ENCODE data around the gene GGTA1.

The GGTA1 gene

DNA sequence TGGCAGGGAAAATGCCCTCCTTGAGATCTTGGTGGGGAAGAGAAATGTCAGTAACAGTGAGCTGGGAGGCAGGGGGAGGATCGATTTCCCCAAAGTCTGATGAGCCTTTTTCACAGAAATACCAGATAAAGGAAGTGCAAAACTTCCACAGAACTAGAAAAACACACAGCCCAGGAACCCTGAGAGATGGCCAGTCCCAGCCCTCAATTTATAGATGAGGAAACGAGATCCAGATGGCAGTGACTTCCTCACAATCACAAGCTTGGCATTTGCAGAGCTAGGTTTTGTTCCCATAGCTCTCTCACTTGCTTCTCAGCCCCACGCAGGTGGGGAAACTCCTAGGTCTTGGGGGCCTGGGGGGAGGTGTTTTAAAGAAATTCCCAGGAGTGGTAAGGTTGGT is 3.8 kb upstream of the GGTA1 start:
- in situ Hi-C loops (cut with MboI; ENCODE audit: low sequenced_read_pairs), result no loop called here

DNA sequence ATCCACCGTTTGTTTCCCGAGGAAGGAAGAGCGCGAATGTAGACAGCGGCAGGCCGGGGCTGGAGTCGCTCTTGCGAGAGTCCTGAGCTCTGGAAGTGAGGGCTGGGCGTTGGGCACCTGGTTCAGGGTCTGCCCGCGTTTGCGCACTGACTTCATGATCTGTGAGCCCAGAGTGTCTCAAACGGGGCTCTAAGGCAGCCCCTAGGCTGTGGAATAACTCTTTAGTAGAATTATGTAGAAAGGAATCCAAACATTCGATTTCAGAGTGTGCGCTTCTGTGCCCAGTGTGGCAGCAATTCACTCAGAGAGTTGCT is 478 bp upstream of the GGTA1 start:
- in situ Hi-C loops (cut with MboI; ENCODE audit: low sequenced_read_pairs), result no loop called here

DNA sequence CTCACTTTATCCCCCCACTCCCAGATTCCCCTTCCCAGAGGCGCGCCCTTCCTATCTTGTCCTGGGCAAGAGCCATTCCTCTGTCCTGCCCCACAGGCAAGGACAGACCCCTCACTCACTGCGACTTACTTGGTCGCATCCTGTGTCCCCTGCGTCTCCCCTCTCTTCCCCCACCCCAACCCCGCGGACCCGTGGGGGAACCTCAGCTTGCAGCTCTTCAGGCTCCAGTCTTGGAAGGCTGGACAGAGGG is 542 bp downstream of the GGTA1 start:
- in situ Hi-C loops (cut with MboI; ENCODE audit: low sequenced_read_pairs), result no loop called here

GRCh38 chr9:121498487-121499176 is 1.0 kb downstream of the GGTA1 start:
- in situ Hi-C loops (cut with MboI; ENCODE audit: low sequenced_read_pairs), result no loop called here

GRCh38 chr9:121498150-121498486 is 1.5 kb downstream of the GGTA1 start:
- in situ Hi-C loops (cut with MboI; ENCODE audit: low sequenced_read_pairs), result no loop called here

DNA sequence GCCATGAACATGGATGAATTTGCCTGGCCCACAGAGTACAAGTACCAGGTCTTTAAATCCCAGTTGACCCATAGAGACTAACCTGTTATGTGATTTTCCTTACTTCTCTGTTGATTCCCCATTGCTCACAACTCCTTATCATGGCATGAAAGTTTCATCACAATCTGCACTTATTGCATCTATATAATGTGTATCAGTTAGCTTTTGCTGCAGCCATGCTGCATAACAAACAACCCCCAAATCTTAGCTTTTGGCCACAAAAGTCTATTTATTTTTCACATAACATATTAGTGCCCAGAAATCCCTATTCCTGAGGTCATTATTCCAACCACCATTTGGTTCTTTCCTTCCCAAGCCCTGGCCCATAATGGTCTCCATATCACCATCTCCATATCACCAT is 3.7 kb downstream of the GGTA1 start:
- in situ Hi-C loops (cut with MboI; ENCODE audit: low sequenced_read_pairs), result no loop called here

- in situ Hi-C loops (cut with MboI; ENCODE audit: low sequenced_read_pairs), result no loop called here
These were observed 5.5 kb downstream of the GGTA1 start for GRCh38 chr9:121494192-121494591.

DNA sequence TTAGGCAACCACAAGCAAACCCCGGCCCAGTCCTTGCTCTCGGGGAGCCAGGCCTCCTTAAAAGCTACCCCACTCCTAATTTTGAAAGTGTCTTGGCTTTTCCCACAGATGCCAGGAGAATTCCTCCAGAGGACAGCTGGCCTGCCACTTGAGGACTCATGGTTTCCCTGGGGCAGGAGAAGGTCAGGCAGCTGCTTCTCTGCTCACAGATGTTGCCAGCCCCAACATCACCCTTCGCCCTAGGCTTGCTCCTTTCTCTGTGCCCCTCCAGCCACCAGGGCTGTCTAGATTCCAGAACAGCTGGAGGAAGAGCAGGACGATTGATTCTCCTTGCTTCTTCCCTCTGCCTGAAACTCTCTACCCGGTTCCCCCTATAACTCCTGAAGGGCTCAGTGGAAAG is 8.5 kb downstream of the GGTA1 start:
- in situ Hi-C loops (cut with MboI; ENCODE audit: low sequenced_read_pairs), result no loop called here

DNA sequence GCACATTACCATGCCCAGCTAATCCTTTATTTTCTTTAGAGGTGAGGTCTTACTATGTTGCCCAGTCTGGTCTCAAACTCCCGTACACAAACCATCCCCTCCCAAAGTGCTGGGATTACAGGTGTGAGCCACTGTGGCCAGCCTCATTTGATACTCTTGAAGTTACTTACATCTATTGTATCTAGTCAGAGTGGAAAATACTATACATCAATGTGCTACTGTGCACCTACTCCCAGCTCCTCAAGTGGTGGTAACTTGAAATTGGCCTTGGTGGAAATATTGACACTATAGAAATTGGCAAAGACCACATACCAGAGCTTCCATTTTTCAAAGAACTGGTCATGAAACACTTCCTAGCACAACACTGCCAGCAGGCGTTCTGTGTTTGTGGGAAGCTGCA is 10.3 kb downstream of the GGTA1 start:
- in situ Hi-C loops (cut with MboI; ENCODE audit: low sequenced_read_pairs), result no loop called here

DNA sequence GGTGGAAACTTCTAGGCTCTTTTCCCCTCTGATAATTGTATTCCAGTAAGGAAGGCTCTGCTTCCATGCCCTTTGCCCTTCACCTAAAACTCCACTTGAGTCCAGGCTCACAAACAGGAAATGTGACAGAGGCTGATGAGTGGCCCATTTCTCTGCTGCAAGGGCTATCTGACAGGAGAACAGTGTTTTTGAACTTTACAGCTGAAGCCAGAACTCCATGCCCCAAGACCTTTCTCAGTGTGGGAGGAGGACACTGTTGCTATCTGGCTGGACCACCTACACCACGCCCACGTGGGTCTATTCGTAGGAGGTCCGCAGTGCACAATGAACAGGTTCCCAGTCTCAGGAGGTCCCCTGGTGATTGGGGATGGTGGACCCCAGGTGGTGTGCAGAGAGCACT is 13.6 kb downstream of the GGTA1 start:
- in situ Hi-C loops (cut with MboI; ENCODE audit: low sequenced_read_pairs), result no loop called here

DNA sequence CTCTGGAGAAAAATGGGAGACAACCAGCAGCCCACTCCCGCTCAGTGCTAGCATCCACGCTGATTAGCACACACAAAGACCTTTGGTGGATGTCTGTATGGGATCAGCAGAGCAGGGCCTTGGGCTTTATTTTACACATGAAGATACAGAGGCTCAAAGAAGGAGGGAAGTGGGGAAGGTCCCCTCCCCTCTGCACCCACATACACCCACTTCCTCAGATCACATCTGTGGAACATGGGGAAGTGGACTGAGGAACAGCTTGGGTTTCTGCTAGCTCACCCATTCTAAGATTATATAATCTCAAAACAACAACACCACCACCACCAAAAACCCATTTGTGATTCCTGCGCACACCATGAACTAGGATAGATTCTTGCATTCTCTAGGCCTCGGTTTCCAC is 14.0 kb downstream of the GGTA1 start:
- in situ Hi-C loops (cut with MboI; ENCODE audit: low sequenced_read_pairs), result no loop called here

GRCh38 chr9:121484651-121485446 is 14.8 kb downstream of the GGTA1 start:
- in situ Hi-C loops (cut with MboI; ENCODE audit: low sequenced_read_pairs), result no loop called here

DNA sequence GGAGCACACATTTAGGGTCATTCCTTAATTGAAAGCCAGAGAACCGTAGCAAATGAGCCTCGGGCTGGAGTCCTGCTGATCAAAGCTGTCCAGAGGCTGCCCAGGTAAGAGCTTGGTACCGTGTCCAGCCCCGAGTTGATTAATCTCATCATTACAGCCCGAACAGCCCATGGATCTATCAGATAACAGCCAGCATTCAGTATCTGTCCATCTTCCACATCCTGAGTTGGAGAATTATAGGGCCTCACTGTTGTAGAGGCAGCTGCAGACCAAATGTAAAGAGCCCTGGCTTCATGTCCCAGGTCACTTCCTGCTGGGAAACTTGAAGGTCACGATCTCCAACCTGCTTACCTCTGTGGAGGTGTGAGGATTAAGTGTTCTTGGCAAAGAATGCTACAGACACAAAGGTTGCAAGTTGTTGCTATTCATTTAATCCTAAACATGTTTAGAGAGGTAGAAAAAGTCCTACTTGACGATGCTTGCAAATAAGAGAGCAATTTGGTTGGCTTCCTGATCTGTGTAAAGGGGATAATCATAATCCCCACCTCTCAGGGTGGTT is 16.1 kb downstream of the GGTA1 start:
- in situ Hi-C loops (cut with MboI; ENCODE audit: low sequenced_read_pairs), result no loop called here

DNA sequence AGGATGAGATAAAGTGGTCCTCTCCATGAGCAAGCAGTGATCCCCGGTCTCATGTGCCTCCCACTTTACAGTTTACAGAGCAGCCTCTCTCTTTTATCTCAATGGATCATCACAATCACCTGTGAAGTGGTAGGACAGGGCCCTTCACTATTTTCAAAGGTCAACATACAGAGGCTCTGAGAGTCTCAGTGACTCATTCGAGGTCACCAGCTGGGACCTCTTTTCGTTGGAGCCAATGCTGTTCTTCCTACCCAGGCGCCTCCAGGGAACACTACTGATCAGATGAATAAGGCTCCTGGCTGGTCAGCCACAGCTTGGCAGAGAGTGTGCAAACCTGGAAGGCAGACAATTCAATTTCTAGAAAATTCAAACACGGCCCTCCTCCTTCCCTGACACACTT is 16.6 kb downstream of the GGTA1 start:
- in situ Hi-C loops (cut with MboI; ENCODE audit: low sequenced_read_pairs), result no loop called here

DNA sequence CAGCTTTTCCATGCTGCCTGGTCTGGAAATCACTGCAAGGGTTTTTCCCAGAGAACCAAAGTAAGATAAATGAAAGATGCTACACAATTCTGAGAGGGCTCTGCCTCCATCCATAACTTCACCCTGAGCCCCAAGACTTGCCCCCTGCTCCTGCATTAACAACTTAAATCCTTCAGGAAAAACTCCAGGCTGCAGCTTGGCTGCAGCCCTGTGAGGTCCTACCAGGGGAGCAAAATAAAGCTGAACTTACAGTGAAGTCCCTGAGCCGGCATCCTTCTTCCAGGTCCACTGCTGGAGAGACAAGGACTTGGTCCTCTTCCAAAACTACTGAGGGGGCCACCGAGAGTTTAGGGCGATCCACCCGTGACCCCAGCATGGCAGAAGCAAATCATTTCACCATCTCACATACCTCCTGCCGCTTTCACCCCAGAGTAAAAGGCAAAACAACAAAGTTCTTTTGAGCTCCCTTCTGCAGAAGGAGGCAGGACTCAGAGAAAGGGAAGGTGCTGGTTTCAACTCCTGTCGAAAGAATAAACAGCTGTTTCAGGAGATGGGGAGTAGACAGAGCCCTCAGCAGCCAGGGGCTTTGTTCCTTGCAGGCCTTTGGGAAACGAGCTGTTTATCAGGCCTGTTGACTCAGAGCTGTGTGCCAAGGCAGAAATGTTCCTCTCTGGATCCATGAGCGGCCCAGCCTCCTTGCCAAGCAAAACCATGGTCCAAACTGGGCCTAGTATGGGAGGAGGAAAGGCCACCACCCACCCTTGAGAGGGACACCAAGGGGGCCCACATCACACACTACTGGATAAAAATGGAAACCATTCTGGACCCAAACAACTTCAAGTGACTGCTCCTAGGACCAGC is 20.6 kb downstream of the GGTA1 start:
- in situ Hi-C loops (cut with MboI; ENCODE audit: low sequenced_read_pairs), result no loop called here

GRCh38 chr9:121476156-121476555 is 23.5 kb downstream of the GGTA1 start:
- in situ Hi-C loops (cut with MboI; ENCODE audit: low sequenced_read_pairs), result no loop called here

- in situ Hi-C loops (cut with MboI; ENCODE audit: low sequenced_read_pairs), result no loop called here
These were observed 25.3 kb downstream of the GGTA1 start for GRCh38 chr9:121474231-121474947.

GRCh38 chr9:121473229-121473628 is 26.4 kb downstream of the GGTA1 start:
- in situ Hi-C loops (cut with MboI; ENCODE audit: low sequenced_read_pairs), result no loop called here

DNA sequence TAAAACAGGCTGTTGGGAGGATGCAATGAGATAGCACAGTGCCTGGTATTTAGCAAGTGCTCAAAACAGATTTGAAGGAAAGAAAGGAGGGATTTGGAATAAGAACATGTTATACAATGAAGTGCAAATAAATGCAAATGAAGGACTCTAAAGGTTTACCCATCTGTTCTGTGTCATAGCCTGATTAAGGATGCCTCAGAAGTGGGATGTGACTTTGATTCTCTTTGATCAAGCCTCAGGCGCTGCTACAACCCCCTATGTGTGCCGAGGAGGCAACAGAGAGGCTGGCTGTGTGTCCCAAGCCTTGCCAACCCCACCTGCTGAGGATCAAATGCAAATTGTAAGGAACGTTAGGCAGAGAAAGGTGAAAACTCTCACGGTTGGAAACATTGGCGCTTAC is 27.2 kb downstream of the GGTA1 start:
- in situ Hi-C loops (cut with MboI; ENCODE audit: low sequenced_read_pairs), result no loop called here

DNA sequence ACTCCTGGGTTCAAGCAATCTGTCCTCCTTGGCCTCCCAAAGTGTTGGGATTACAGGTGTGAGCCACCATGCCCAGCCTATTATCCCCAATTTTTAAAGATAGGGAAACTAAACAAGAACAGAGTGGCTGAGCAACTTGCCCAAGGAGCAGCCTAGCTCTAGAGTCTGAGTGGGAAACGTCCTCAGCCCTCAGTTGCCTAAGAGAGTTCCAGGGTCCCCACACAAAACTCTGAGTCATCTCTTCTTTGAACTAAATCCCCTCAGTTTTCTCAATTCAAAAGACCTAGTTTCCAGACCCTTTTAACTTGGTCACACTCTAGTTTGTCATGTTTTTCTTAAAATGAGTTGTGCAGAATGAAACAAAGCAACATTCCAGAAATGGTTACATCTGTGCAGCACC is 33.5 kb downstream of the GGTA1 start:
- in situ Hi-C loops (cut with MboI; ENCODE audit: low sequenced_read_pairs), result no loop called here

- in situ Hi-C loops (cut with MboI; ENCODE audit: low sequenced_read_pairs), result no loop called here
These were observed 34.7 kb downstream of the GGTA1 start for GRCh38 chr9:121464968-121465367.
